HG02885 (cell line): ENCODE data around the gene GRK3.

Experiments
- ATAC-seq: cut with Tn5 transposase; IDR thresholded peaks from one replicate; pipeline ENCODE4 v1.9.1; 2021; ENCODE audit warnings: mild to moderate bottlenecking; ENCODE audit not compliant: unreplicated experiment, poor library complexity

Gene GRK3

GRCh38 chr22:25714739-25715138 lies 150.3 kb downstream of the GRK3 start:
- ATAC-seq = no peak

- ATAC-seq = no peak
Observed at GRCh38 chr22:25716637-25717036, 152.2 kb downstream of the GRK3 start.

- no peak for ATAC-seq
Observed at GRCh38 chr22:25718135-25718840, 153.8 kb downstream of the GRK3 start.

GRCh38 chr22:25722223-25722622 lies 157.7 kb downstream of the GRK3 start:
- no peak for ATAC-seq

GRCh38 chr22:25722626-25723025 lies 158.2 kb downstream of the GRK3 start:
- no peak for ATAC-seq

GRCh38 chr22:25726241-25726640 lies 161.8 kb downstream of the GRK3 start:
- ATAC-seq = no peak

GRCh38 chr22:25728071-25728470 lies 163.6 kb downstream of the GRK3 start:
- ATAC-seq = no peak

- no peak for ATAC-seq
Observed at GRCh38 chr22:25729016-25729995, 164.8 kb downstream of the GRK3 start.

GRCh38 chr22:25735650-25736049 lies 171.2 kb downstream of the GRK3 start:
- no peak for ATAC-seq

- ATAC-seq = no peak
Observed at GRCh38 chr22:25736378-25737011, 172.0 kb downstream of the GRK3 start.

GRCh38 chr22:25739659-25740344 lies 175.3 kb downstream of the GRK3 start:
- no peak for ATAC-seq

GRCh38 chr22:25741692-25742626 lies 177.5 kb downstream of the GRK3 start, which contains the start of gene MYO18B:
Gene MYO18B (plus strand): TSS chr22:25742188. CDS start chr22:25761093, 18,905 bp downstream.
- no peak for ATAC-seq

- no peak for ATAC-seq
Observed at GRCh38 chr22:25742918-25743708, 178.6 kb downstream of the GRK3 start.

- ATAC-seq = no peak
Observed at GRCh38 chr22:25744694-25745093, 180.2 kb downstream of the GRK3 start.

- ATAC-seq = no peak
Observed at GRCh38 chr22:25745341-25746011, 181.0 kb downstream of the GRK3 start.

GRCh38 chr22:25746012-25746373 lies 181.5 kb downstream of the GRK3 start:
- no peak for ATAC-seq

- no peak for ATAC-seq
Observed at GRCh38 chr22:25747245-25747944, 182.9 kb downstream of the GRK3 start.
